Kidney (tissue), 14 donors: Measurements from ENCODE around the gene MUC6. TPM values are rescaled to one million over a fixed set of nuclear protein-coding genes. Genes with fewer than 3 reads are reported as not detected.

Experiments used
- DNase-seq, 5 donors: peaks; one replicate each; pipeline ENCODE4 v3.0.0-alpha.2; 2013 to 2020
- FAIRE-seq: peaks from 2 replicates; lab custom pipeline; 2012; peaks lifted over from hg19 to GRCh38; lab: Jason Lieb, UNC
- H3K27ac ChIP-seq, 2 donors: one replicate each; pipeline ENCODE4 v1.7.0; 2013; ENCODE audit warnings: low read depth in 2 of 2, low read length in 2 of 2, inconsistent platforms in 1 of 2
- H3K27me3 ChIP-seq: one replicate; pipeline ENCODE4 v1.7.1; 2013; ENCODE audit warnings: low read length, inconsistent platforms; ENCODE audit not compliant: control insufficient read depth, insufficient read depth
- H3K36me3 ChIP-seq, 3 donors: one replicate each; pipeline versions ENCODE4 v1.7.0 to v1.7.1; 2013; ENCODE audit warnings: low read length in 3 of 3, control low read depth in 1 of 3, inconsistent platforms in 1 of 3; ENCODE audit not compliant: insufficient read depth in 3 of 3, control insufficient read depth in 2 of 3
- H3K4me1 ChIP-seq, 3 donors: one replicate each; pipeline versions ENCODE4 v1.7.0 to v1.7.1; 2013; ENCODE audit warnings: low read length in 3 of 3, inconsistent platforms in 1 of 3, low read depth in 1 of 3; ENCODE audit not compliant: control insufficient read depth in 2 of 3, insufficient read depth in 2 of 3
- H3K4me3 ChIP-seq, 3 donors: one replicate each; pipeline versions ENCODE4 v1.7.0 to v1.8.1; 2013; ENCODE audit warnings: low read length in 3 of 3, control low read depth in 1 of 3, inconsistent platforms in 1 of 3
- H3K9ac ChIP-seq, 3 donors: one replicate each; pipeline versions ENCODE4 v1.7.0 to v1.7.1; 2013; ENCODE audit warnings: low read length in 3 of 3, control low read depth in 1 of 3, inconsistent platforms in 1 of 3
- H3K9me3 ChIP-seq, 3 donors: one replicate each; pipeline versions ENCODE4 v1.7.0 to v1.7.1; 2013; ENCODE audit warnings: low read length in 3 of 3, control low read depth in 1 of 3, inconsistent platforms in 1 of 3; ENCODE audit not compliant: control insufficient read depth in 2 of 3, insufficient read depth in 1 of 3
- intact Hi-C: fragments of 100-400 bp; cut with DNase I; formaldehyde crosslinking; loops from one replicate; pipeline ENCODE4 v1.11.1; 2022
- polyA plus RNA-seq: library from polyadenylated mRNA; stranded (reverse); fragments of 350-450 nt; fragmentation: Illumina TruSeq; extraction: RNeasy Lipid Tissue Mini Kit (QIAGEN cat#74804); gene quantifications from one replicate; pipeline ENCODE4 v1.2.3, GENCODE V29; 2014; ENCODE audit warnings: low read depth, low replicate concordance; ENCODE audit not compliant: insufficient read depth
- total RNA-seq: library from RNA; stranded (reverse); fragmentation: NEBNext Ultra II Directional; extraction: Animal tissue kit (Norgen Biotek cat#: 25700); gene quantifications from one replicate; pipeline ENCODE4 v1.2.1, GENCODE V29; 2021
- TF ChIP-seq, protein P1 (sequence below): IDR thresholded peaks from 3 replicates; pipeline ENCODE4 v1.5.1; 2012; ENCODE audit warnings: mild to moderate bottlenecking, moderate library complexity, borderline replicate concordance; ENCODE audit not compliant: insufficient read depth; ENCODE audit errors: extremely low read depth
- donor health status: control.
- donor health status: control.
- donor health status: control.
- donor health status: control.
- donor health status: control.
- donor health status: DM: yes; HTN: yes; CAD: no.
- donor health status: Normal renal cell carcinoma (clear cell type).

MUC6 gene
- total and polyA plus RNA-seq, 2 donors from 2014 or later: 1.1 to 3.0 TPM

DNA sequence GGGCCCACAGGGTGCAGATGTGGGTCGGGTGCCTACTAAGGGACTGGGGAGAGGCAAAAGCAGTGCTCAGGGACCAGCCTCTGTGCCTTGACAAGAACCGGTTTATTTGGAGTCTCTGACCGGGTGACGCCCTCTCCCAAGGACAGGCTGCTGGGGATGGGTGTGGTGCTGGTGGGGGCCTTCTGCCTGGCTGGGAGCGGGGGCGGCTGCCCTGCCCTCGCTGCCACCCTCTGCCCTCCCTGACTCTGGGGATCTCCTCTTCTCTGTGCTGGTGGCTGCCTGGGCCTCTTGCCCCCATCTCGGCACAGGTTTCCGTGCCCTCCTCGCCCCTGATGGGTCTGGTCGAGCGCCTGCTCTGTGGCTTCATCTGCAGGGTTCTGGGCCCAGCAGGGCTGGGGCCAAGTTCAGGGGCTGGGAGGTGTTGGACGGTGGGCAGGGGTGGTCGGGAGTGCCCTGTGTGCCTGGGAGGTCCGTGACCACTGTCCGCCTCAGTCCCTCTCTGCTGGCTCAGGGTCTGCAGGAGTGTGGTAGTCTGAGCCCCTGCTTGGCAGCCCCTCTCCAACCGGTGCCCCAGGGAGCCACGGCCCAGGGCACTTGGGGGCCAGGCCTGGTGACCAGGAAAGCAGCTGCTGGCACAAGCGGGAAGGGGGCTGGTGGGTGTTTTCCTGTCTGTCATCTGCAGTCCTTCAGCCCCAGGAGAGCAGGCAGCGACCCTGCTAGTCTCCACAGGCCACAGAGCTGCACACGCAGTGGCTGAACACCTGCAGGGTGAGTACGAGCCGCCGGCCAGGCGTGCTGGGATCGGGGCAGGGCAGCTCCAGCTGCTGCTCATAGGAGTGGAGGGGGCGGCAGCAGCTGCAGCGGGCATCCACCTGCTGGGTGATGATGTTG lies 23.5 kb downstream of the MUC6 start:
- TF ChIP-seq, protein P1, sequence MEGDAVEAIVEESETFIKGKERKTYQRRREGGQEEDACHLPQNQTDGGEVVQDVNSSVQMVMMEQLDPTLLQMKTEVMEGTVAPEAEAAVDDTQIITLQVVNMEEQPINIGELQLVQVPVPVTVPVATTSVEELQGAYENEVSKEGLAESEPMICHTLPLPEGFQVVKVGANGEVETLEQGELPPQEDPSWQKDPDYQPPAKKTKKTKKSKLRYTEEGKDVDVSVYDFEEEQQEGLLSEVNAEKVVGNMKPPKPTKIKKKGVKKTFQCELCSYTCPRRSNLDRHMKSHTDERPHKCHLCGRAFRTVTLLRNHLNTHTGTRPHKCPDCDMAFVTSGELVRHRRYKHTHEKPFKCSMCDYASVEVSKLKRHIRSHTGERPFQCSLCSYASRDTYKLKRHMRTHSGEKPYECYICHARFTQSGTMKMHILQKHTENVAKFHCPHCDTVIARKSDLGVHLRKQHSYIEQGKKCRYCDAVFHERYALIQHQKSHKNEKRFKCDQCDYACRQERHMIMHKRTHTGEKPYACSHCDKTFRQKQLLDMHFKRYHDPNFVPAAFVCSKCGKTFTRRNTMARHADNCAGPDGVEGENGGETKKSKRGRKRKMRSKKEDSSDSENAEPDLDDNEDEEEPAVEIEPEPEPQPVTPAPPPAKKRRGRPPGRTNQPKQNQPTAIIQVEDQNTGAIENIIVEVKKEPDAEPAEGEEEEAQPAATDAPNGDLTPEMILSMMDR: no peak
- peaks cover 0 to 33% (median 14%) of the 10 kb centered on the region in 3 donors for H3K36me3 ChIP-seq
- H3K9ac ChIP-seq: no peak overlapping the region
- no peaks in the 10 kb centered on the region for H3K27me3 ChIP-seq
- H3K27ac ChIP-seq: no peak overlapping the region
- no peaks in the 10 kb centered on the region for H3K9me3 ChIP-seq
- no peak overlapping the region for H3K4me3 ChIP-seq
- intact Hi-C loops: no loop called here
- H3K4me1 ChIP-seq: no peaks in the 10 kb centered on the region
- FAIRE-seq (no peak), DNase-seq (peak in 1 of 5 donors; percentile 29)

- no peaks in the 10 kb centered on the region for H3K27me3 ChIP-seq
- TF ChIP-seq, protein P1: no peak
- DNase-seq (no peak), FAIRE-seq (no peak)
- H3K4me1 ChIP-seq: no peaks in the 10 kb centered on the region
- intact Hi-C loops: no loop called here
- H3K9ac ChIP-seq: no peak overlapping the region
- H3K36me3 ChIP-seq: peaks cover 0 to 34% (median 16%) of the 10 kb centered on the region in 3 donors
- no peak overlapping the region for H3K4me3 ChIP-seq
- no peaks in the 10 kb centered on the region for H3K9me3 ChIP-seq
- no peak overlapping the region for H3K27ac ChIP-seq
These were observed 24.2 kb downstream of the MUC6 start for GRCh38 chr11:1012291-1012690.

DNA sequence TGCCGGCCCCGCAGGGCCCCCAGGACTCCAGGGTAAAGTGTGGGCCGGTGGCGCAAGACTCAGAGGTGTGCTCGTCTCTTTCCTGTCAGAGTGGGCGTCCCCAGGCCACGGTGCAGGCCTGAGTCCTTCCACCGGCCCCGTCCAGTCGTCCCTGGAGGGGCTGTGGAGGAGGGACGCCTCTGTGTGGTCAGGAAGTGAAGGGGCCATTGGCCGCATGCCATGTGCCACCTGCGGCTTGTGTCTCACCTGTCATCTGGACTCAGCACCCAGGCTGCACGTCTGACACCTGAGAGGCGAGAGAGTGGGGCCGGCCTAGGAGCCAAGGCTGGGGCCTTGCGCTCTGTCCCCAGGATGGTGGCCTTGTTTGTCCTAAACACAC lies 25.2 kb downstream of the MUC6 start:
- TF ChIP-seq, protein P1: no peak
- H3K36me3 ChIP-seq: peaks cover 0 to 34% (median 15%) of the 10 kb centered on the region in 3 donors
- FAIRE-seq (no peak), DNase-seq (no peak)
- no peaks in the 10 kb centered on the region for H3K4me1 ChIP-seq
- no peak overlapping the region for H3K4me3 ChIP-seq
- no peaks in the 10 kb centered on the region for H3K27me3 ChIP-seq
- intact Hi-C loops: no loop called here
- no peaks in the 10 kb centered on the region for H3K9me3 ChIP-seq
- no peak overlapping the region for H3K9ac ChIP-seq
- H3K27ac ChIP-seq: no peak overlapping the region
